ENCODE measurements around the gene IL10RB. TPM values are rescaled to one million over a fixed set of nuclear protein-coding genes. Genes with fewer than 3 reads are reported as not detected.
"Not testable (repeated sequence)": the region's sequence is repeated elsewhere in the genome, so short reads cannot be mapped to it uniquely, and the experiment has no call there.

Gene IL10RB
- total and polyA plus RNA-seq, 2 experiments from 2014 or later: 7.5 to 16.1 TPM

GRCh38 chr21:33317786-33318486, 51.8 kb downstream of the IL10RB start:
- Histone ChIP-seq H3K36me3 (no peaks in the 10 kb centered on the region), H3K4me1 (ENCODE audit: low read depth) (no peaks in the 10 kb centered on the region), H3K4me3 (no peak overlapping the region), H3K27ac (no peak overlapping the region), H3K9me3 (ENCODE audit: low read depth) (no peaks in the 10 kb centered on the region), H3K27me3 (peaks cover 4% of the 10 kb centered on the region)
- DNase-seq (ENCODE audit: low read depth in 1 of 2, low spot score in 1 of 2): no peak
- TF ChIP-seq, protein P1, sequence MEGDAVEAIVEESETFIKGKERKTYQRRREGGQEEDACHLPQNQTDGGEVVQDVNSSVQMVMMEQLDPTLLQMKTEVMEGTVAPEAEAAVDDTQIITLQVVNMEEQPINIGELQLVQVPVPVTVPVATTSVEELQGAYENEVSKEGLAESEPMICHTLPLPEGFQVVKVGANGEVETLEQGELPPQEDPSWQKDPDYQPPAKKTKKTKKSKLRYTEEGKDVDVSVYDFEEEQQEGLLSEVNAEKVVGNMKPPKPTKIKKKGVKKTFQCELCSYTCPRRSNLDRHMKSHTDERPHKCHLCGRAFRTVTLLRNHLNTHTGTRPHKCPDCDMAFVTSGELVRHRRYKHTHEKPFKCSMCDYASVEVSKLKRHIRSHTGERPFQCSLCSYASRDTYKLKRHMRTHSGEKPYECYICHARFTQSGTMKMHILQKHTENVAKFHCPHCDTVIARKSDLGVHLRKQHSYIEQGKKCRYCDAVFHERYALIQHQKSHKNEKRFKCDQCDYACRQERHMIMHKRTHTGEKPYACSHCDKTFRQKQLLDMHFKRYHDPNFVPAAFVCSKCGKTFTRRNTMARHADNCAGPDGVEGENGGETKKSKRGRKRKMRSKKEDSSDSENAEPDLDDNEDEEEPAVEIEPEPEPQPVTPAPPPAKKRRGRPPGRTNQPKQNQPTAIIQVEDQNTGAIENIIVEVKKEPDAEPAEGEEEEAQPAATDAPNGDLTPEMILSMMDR (IDR thresholded peaks at IDR 0.05; ENCODE audit: low read depth, low read length): no peak

DNA sequence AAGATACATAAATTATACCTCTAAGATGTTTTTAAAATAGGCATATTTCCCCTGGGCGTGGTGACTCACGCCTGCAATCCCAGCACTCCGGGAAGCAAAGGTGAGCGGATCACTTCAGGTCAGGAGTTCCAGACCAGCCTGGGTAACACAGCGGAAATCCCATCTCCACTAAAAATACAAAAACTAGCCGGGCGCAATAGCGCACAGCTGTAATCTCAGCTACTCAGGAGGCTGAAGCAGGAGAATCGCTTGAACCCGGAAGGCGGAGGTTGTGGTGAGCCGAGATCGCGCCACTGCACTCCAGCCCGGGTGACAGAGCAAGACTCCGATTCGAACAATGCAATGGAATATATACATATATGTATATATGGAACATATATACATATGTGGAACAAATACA, 54.8 kb downstream of the IL10RB start:
- H3K36me3 ChIP-seq; DNase-seq (ENCODE audit: low read depth in 1 of 2, low spot score in 1 of 2); H3K27ac ChIP-seq; H3K4me3 ChIP-seq; H3K9me3 ChIP-seq (ENCODE audit: low read depth); H3K27me3 ChIP-seq; H3K4me1 ChIP-seq (ENCODE audit: low read depth): not testable (repeated sequence)

- not testable (repeated sequence) for H3K4me1 ChIP-seq (ENCODE audit: low read depth); H3K9me3 ChIP-seq (ENCODE audit: low read depth); DNase-seq (ENCODE audit: low read depth in 1 of 2, low spot score in 1 of 2); H3K27me3 ChIP-seq; H3K36me3 ChIP-seq; H3K27ac ChIP-seq
- H3K4me3 ChIP-seq: peak overlapping the region; percentile 80
Observed at GRCh38 chr21:33323610-33324009, 57.4 kb downstream of the IL10RB start.

DNA sequence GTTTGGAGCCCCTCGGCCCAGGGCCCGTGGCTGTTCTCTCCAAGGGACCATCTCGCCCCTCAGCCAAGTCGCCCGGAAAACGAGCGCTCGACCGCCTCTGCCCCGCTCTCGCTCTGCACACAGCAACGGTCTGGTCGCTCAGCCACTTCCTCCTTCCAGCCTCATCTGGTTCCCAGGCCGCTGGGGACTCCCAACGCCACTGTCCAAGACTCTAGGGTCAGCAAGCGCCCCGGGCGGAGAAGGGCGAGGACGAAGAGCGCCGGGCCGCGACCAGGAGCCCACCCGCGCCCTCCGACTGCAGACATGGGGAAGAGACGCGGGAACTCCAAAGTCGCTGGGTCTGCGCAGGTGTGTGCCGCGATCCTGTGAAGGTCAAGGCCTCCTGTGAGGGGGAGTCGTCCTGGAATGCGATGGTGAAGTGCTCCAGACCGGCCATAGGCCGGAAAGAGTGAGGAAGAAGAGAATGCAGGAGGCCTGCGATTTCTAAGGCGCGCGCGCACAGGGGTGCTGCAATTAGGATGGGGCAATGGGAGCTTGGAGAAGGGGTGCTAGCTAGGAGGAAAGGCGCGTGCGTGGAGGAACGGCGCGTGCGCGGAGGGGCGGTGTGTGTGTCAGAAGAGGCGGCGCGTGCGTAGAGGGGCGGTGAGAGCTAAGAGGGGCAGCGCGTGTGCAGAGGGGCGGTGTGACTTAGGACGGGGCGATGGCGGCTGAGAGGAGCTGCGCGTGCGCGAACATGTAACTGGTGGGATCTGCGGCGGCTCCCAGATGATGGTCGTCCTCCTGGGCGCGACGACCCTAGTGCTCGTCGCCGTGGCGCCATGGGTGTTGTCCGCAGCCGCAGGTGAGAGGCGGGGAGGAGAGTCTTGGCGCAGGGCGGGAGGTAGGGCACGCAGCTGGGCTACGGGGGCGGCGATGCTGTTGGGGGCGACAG, 58.4 kb downstream of the IL10RB start, which contains the start of gene IFNAR1:
Gene IFNAR1 (plus strand): TSS at position 680 of the 931 bp plus-strand sequence. CDS start 86 bp downstream, at position 766.
- H3K27me3 ChIP-seq: no peaks in the 10 kb centered on the region
- no peaks in the 10 kb centered on the region for H3K36me3 ChIP-seq
- TF ChIP-seq, protein P1 (IDR thresholded peaks at IDR 0.05; ENCODE audit: low read depth, low read length): no peak
- peak within 1 kb of the TSS; percentile 90 for H3K27ac ChIP-seq
- DNase-seq (ENCODE audit: low read depth in 1 of 2, low spot score in 1 of 2): peak; percentile 99
- no peaks in the 10 kb centered on the region for H3K9me3 ChIP-seq (ENCODE audit: low read depth)
- H3K4me1 ChIP-seq (ENCODE audit: low read depth): no peaks in the 10 kb centered on the region
- H3K4me3 ChIP-seq: peak within 1 kb of the TSS; percentile 80

DNA sequence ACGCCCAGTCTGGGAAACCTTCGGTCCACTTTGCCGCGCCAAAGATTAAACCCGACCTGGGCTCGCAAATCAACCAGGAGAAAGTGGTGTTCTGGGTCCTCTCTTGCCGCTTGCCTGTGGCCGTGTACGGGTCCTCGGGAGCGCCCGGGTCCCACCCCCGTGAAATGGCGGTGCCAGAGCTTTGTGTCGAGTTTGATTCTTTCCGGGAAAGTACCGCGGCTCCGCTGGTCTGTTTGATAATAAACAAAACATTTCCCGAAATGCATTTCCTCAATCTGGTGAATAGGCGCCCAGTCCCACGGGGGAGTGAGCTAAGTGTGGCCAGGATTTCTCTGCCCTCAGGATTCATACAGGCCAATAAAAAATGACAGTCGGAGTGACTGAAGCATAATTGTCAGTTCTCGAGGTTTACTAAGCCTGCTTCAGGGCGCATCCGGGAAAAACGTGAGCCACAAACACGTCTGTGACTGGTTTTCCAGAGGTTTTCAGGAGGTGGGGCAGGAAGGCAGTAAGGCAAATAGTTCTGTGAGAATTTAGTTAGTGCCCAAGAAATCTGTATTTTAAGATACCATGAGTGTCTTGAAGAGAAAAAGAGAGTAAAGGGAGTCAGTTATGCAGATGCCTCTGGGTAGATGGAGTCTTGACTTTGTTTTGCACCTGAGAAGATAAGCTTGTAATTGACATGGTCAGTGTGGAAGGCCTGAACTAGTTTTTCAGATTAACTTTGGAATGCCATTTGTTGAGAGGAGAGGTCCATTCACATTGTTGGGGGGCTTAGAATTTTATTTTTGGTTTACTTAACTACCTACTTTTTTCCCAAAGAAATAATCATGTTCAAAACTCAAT, 59.3 kb downstream of the IL10RB start:
- H3K27ac ChIP-seq: peak overlapping the region; percentile 85
- H3K27me3 ChIP-seq: no peaks in the 10 kb centered on the region
- no peaks in the 10 kb centered on the region for H3K4me1 ChIP-seq (ENCODE audit: low read depth)
- H3K4me3 ChIP-seq: peak overlapping the region; percentile 80
- TF ChIP-seq, protein P1 (IDR thresholded peaks at IDR 0.05; ENCODE audit: low read depth, low read length): no peak
- DNase-seq (ENCODE audit: low read depth in 1 of 2, low spot score in 1 of 2): peak; percentile 48 to 73
- no peaks in the 10 kb centered on the region for H3K36me3 ChIP-seq
- no peaks in the 10 kb centered on the region for H3K9me3 ChIP-seq (ENCODE audit: low read depth)

DNA sequence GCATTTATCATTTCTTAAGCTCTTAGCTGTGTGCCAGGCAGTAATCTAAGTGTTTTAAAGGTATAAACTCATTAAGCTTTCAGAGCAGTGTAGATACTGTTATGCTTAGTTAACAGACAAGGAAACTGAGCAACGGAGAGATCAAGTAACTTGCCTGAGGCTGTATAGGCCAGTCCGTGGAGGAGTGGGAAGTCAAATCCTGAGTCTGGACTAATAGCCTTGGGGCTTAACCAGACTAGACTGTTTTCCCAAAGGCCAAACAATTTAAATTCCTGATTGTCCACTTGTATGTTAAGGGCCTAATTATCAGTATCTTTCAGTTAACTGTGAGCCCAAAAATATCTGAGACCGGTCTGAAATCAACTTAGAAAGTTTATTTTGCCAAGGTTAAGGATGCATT, 61.2 kb downstream of the IL10RB start:
- Histone ChIP-seq H3K27ac (no peak overlapping the region), H3K4me1 (ENCODE audit: low read depth) (no peaks in the 10 kb centered on the region), H3K4me3 (no peak overlapping the region), H3K27me3 (no peaks in the 10 kb centered on the region), H3K36me3 (no peaks in the 10 kb centered on the region), H3K9me3 (ENCODE audit: low read depth) (no peaks in the 10 kb centered on the region)
- TF ChIP-seq, protein P1 (IDR thresholded peaks at IDR 0.05; ENCODE audit: low read depth, low read length): no peak
- no peak for DNase-seq (ENCODE audit: low read depth in 1 of 2, low spot score in 1 of 2)
